Mesothelial cell of epicardium (in vitro differentiated cells): ENCODE measurements around the gene AKR1C4. TPM values are rescaled to one million over a fixed set of nuclear protein-coding genes. Genes with fewer than 3 reads are reported as not detected.
"Not testable (repeated sequence)": the region's sequence is repeated elsewhere in the genome, so short reads cannot be mapped to it uniquely, and the experiment has no call there.

Source experiments
- DNase-seq, 2 experiments: peaks; one replicate each; pipeline ENCODE4 v3.0.0; 2021; ENCODE audit warnings: low spot score in 2 of 2; ENCODE audit not compliant: unreplicated experiment in 2 of 2
- H3K27ac Mint-ChIP-seq: 2 replicates; pipeline ENCODE4 v1.8.0; 2021; ENCODE audit warnings: mixed read lengths
- H3K27me3 Mint-ChIP-seq: 2 replicates; pipeline ENCODE4 v1.8.0; 2021; ENCODE audit warnings: low read depth, mixed read lengths
- H3K36me3 Mint-ChIP-seq: 2 replicates; pipeline ENCODE4 v1.8.0; 2021; ENCODE audit warnings: mixed read lengths
- H3K4me1 Mint-ChIP-seq: 2 replicates; pipeline ENCODE4 v1.8.0; 2021; ENCODE audit warnings: mixed read lengths
- H3K4me3 Mint-ChIP-seq: 2 replicates; pipeline ENCODE4 v1.8.0; 2021; ENCODE audit warnings: mild to moderate bottlenecking, moderate library complexity, mixed read lengths
- H3K9me3 Mint-ChIP-seq: 2 replicates; pipeline ENCODE4 v1.8.0; 2021; ENCODE audit warnings: mixed read lengths
- CTCF ChIP-seq: fragments of 200-600 bp; sonication (generic); IDR thresholded peaks from one replicate; pipeline ENCODE4 v1.5.0; 2021; ENCODE audit warnings: antibody characterized with exemption; ENCODE audit not compliant: unreplicated experiment
- total RNA-seq: library from RNA; stranded (reverse); gene quantifications from 3 replicates; pipeline ENCODE4 v1.2.1, GENCODE V29; 2021

AKR1C4 gene
- total RNA-seq, 1 donor from 2014 or later, result not detected

DNA sequence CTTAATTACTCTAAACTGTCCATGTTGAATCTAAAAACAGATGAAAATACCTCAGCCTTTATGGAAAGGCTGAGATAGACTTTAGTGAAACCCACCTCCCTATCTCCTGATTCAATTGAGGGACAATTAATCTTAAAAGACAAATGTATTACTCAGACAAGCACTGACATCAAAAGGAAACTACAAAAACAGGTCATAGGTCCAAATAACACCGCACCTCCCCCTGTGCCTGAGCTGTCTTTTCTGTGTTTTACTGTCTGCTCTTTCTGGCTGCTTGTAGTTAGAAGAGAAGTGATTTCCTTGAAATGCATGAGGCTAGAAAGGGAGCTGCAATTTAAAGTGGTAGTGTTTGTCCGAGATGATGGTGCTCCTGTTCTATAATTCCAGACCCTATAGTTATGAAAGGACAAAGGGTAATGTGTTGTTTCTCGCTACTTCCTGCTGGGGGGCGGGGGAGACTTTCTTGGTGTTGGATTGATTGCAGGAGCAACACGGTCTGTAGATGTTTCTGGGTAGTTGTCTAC lies 27.7 kb upstream of the AKR1C4 start:
- no peaks in the 10 kb centered on the region for H3K4me1 Mint-ChIP-seq
- no peaks in the 10 kb centered on the region for H3K36me3 Mint-ChIP-seq
- DNase-seq, result no peak
- TF ChIP-seq CTCF, result no peak
- no peak overlapping the region for H3K4me3 Mint-ChIP-seq
- peaks cover 57% of the 10 kb centered on the region for H3K9me3 Mint-ChIP-seq
- no peaks in the 10 kb centered on the region for H3K27me3 Mint-ChIP-seq
- H3K27ac Mint-ChIP-seq, result no peak overlapping the region

- peaks cover 27% of the 10 kb centered on the region for H3K9me3 Mint-ChIP-seq
- not testable (repeated sequence) for H3K4me1 Mint-ChIP-seq, H3K27me3 Mint-ChIP-seq, H3K36me3 Mint-ChIP-seq, H3K27ac Mint-ChIP-seq, DNase-seq, H3K4me3 Mint-ChIP-seq
Observed at GRCh38 chr10:5175581-5175980, 21.1 kb upstream of the AKR1C4 start.

- H3K4me3 Mint-ChIP-seq, DNase-seq, H3K36me3 Mint-ChIP-seq, H3K27me3 Mint-ChIP-seq, H3K27ac Mint-ChIP-seq, H3K4me1 Mint-ChIP-seq: not testable (repeated sequence)
- H3K9me3 Mint-ChIP-seq, result peaks cover 23% of the 10 kb centered on the region
Observed at GRCh38 chr10:5180503-5180902, 16.1 kb upstream of the AKR1C4 start.

DNA sequence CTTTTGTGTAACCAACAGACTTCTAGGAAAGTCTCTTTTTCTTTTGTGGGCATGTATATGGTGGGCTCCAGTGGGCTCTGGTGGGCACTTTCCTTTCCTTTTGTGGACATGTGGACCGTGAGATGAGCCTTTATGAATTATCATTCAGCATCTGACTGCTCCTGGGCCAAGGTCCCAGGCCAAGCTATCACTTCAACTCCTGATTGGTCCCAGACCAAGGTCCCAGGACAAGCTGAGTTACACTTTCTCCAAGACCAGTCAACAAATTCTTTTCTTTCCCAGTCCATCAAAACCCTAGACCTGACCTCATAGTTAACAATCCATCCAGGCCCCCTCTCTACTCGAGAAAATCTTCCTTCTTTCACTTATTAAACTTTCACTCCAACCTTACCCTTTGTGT lies 12.7 kb upstream of the AKR1C4 start:
- H3K27me3 Mint-ChIP-seq, result no peaks in the 10 kb centered on the region
- H3K4me1 Mint-ChIP-seq, result no peaks in the 10 kb centered on the region
- H3K36me3 Mint-ChIP-seq, result no peaks in the 10 kb centered on the region
- no peak overlapping the region for H3K27ac Mint-ChIP-seq
- H3K9me3 Mint-ChIP-seq, result peaks cover 27% of the 10 kb centered on the region
- no peak for DNase-seq
- TF ChIP-seq CTCF, result no peak
- no peak overlapping the region for H3K4me3 Mint-ChIP-seq

DNA sequence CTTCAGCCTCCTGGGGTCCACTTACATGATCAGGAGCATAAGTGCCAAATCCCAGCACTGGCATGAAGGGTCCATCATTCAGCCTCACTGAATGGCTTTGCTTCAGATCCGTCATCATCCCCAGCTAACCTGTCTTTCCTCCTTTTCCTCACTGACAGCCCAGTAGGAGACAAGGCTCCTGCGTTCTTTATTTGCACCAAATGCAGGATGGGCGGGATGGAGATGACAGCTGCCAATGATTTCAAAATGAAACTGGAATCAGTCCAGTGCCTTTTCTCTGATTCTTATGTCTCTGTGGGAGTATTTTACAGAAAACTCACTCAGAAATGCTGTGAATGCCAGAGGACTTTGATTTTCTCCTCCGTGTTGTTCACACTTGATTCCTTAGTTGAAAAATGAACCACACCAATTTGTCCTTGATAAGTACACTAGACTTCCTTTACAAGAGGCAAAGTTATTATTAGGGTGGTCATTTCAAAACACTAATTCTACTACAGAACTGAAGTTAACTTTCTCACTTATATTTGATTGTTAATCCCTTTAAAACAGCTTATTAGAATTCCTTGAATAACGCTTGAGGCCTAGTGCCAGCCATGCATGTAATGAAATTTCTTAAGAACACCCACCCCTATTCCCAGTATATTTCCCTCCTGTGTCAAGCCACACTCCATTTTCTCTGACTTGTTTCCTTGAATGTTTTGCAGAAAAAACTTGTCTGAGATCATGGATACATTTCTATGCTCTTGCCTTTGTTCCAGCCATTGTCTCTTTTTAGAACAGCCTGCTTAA lies 11.5 kb upstream of the AKR1C4 start, which contains the start of gene AKR1C8:
AKR1C8 (minus strand) TSS at position 164 of the 789 bp plus-strand sequence; CDS start at position 118, 46 bp downstream.
- no peak for DNase-seq
- no peak within 1 kb of the TSS for H3K4me3 Mint-ChIP-seq
- no peak within 1 kb of the TSS for H3K27ac Mint-ChIP-seq
- H3K9me3 Mint-ChIP-seq, result peaks cover 30% of the 10 kb centered on the region
- no peaks in the 10 kb centered on the region for H3K4me1 Mint-ChIP-seq
- TF ChIP-seq CTCF, result no peak
- H3K36me3 Mint-ChIP-seq, result no peaks in the 10 kb centered on the region
- H3K27me3 Mint-ChIP-seq, result no peaks in the 10 kb centered on the region

DNA sequence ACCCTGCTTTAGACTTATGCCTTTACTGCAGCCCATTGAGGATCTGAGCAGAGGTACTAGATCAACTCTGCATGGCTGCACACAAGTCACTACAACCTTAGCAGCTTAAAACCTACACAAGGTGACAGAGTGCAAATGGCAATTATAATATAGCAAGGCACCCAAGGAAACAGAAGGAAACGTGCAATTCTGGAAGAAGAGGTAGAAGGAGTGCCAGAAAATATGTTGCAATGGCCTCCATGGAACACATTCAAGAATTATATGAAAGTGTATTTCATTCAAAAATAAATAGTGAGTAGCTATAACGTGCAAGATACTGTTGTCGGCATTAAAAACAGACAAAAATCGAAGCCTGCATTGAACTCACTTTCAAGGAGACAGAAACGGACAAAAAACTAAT lies 8.8 kb upstream of the AKR1C4 start:
- DNase-seq, result no peak

More for the DNA sequence above, 8.8 kb upstream of the AKR1C4 start:
- no peaks in the 10 kb centered on the region for H3K36me3 Mint-ChIP-seq
- no peaks in the 10 kb centered on the region for H3K27me3 Mint-ChIP-seq
- H3K9me3 Mint-ChIP-seq, result peaks cover 46% of the 10 kb centered on the region
- H3K4me1 Mint-ChIP-seq, result no peaks in the 10 kb centered on the region
- H3K27ac Mint-ChIP-seq, result no peak overlapping the region
- TF ChIP-seq CTCF, result no peak
- H3K4me3 Mint-ChIP-seq, result no peak overlapping the region
